ENCODE measurements around the gene DHRS7C.

The DHRS7C gene

DNA sequence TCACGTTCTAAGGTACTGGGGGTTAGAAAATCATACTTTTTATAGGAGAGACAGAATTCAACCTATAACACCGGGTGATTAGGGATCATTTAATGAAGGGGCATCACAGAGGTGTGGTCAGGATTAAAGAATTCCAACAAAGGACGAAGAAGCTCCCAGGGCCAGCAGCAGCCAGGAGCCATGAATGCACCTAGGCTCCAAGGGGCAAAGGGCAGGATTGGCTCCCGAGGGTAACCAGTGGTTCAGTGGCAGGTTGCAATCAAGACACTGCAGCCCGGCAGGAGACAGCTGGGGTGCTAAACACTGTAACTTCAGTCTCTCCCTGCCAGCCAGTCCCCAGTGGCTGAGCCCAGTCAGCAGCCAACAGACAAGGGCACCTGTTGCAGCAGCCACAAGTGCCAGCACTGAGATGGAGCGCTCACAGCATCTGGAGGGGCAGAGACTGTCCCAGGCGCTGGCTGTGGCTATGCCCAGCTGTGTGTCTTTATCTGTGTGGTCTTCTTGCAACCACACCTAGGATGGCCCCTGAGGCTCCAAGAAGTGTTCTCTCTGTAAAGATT lies 23.9 kb downstream of the DHRS7C start:
- DNase-seq (ENCODE audit: insufficient read length, low spot score) (no peak), FAIRE-seq (no peak)

DNA sequence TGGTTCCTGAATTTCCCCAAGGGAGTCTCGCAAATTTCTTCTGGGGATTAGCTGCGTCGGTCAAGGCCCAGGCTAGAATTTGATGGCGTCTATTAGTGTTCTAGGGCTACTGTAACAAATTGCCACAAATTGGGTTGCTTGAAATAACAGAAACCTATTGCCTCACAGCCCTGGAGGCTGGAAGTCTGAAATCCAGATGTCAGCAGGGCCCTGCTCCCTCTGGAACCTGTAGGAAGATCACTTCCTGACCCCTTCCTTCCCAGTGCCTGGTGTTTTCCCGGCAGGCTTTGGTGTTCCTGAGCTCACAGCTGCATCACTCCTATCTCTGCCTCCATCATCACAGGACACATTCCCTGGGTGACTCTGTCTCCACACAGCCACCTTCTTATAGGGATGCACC lies 24.4 kb downstream of the DHRS7C start:
- no peak for FAIRE-seq

DNA sequence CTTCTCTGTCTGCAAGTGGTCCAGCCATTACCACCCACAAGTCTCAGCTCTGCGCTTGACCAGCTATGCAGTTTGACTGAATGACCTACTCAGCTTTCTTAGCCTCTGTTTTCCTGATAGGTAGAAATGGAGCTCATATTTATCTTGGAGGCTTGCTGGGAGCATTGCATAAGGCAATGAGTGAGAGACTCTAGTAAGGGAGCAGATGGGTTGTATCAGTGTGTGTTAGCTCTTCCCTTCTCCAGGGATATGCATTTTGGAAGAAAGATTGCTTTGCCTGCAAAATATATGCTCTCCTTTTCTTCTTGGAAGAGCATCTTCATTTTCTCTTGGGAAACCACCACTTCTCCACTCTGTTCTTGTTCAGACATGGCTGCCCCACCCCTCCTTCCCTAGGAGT lies 26.1 kb downstream of the DHRS7C start:
- FAIRE-seq: no peak
- no peak for DNase-seq (ENCODE audit: insufficient read length, low spot score)

More for the DNA sequence above, 24.4 kb downstream of the DHRS7C start:
- no peak for DNase-seq (ENCODE audit: insufficient read length, low spot score)

DNA sequence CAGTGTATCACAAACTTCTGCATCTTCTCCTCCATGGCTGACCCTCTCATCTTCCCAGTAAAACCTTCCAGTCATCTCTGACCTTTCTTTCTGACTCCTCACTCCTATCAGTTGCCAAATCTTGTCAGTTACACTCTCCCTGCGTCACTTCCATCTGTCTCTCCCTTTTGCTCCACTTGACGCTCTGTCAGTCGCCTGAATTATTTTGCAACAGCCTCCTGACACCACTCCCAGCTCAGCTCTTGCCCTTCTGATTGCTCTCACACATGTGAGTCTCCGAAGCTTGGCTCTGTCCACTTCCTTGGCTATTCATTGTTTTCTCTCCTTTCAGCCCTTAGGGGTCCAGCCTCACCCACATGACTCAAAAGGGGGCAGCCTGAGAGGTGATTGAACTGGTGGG lies 27.7 kb downstream of the DHRS7C start:
- no peak for DNase-seq (ENCODE audit: insufficient read length, low spot score)
- FAIRE-seq: no peak

DNA sequence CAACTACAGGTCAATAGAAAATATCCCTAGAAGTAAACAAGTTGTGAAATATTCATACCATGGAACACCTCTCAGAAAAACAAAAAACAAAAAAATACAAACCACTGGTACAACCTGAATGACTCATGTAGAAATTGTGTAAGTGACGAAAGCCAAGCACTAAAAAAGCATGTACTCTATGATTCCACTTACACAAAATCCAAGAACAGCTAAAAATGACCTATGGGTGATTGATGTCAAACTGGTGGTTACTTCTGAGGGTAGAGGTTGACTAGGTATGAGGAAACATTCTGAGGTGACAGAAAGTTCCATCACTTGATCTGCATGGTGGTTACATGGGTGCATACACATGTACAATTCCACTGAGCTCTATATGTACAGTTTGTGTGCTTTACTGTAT lies 31.1 kb downstream of the DHRS7C start:
- DNase-seq (ENCODE audit: insufficient read length, low spot score): no peak
- no peak for FAIRE-seq

DNA sequence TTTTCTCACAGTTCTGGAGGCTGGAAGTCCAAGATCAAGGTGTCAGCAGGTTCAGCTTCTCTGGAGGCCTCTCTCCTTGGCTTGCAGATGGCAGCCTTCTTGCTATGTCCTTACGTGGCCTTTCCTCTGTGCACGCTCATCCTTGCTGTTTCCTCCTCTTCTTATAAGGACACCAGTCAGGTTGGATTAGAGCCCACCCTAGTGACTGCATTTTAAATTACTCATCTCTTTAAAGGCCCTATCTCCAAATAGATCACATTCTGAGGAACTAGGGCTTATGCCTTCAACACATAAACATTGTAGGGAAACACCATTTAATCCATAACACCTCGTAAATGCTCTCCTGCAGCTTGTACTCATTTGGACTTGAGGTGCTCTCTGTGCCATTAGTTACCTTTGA lies 36.3 kb downstream of the DHRS7C start:
- FAIRE-seq (no peak), DNase-seq (ENCODE audit: insufficient read length, low spot score) (no peak)

DNA sequence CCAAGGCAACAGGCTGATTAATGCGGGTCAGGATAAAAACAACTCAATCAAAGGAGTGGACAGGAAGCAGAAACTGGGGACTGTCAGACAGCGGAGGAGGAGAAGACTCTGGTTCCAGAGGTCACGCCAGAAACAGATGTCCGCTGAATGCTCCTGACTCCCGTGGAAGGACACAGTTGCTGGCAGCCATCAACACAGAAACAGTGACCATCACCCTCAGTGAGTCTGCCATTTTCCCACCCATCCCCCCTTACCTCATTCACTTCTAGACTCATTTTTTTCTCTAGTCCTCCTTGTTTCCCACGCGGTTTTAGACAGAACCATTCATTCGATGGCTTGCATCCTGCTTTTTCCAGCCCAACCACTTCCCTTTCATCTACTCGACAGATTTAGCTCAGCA lies 40.9 kb downstream of the DHRS7C start:
- DNase-seq (ENCODE audit: insufficient read length, low spot score) (no peak), FAIRE-seq (no peak)

DNA sequence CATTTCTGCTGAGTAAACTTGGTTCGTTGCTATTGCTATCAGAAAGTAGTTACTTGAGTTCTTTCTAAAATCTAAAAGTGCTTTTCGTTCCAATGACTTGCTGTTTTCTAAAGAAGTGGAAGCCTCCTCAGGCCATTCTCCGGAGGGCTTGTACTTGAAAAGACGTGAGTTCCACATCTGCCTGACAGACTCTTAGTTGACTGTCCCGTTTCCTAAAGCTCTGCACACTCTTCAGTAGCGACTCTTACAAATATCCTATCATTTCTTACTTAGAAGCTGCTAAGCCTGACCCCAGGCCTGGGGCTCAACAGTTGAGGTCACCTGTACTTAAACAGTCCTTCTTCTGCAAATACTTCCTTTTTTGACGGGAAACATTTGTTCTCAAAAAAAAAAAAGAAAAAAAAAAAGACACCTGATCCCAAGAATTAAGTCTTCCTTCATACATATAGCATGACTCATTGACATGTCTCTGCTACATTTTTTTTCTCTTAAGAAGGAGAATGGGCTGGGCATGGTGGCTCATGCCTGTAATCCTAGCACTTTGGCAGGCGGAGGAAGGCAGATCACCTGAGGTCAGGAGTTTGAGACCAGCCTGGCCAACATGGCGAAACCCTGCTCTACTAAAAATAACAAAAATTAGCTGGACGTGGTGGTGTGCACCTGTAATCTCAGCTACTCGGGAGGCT lies 61.5 kb downstream of the DHRS7C start:
- no peak for FAIRE-seq
- DNase-seq (ENCODE audit: insufficient read length, low spot score): no peak

DNA sequence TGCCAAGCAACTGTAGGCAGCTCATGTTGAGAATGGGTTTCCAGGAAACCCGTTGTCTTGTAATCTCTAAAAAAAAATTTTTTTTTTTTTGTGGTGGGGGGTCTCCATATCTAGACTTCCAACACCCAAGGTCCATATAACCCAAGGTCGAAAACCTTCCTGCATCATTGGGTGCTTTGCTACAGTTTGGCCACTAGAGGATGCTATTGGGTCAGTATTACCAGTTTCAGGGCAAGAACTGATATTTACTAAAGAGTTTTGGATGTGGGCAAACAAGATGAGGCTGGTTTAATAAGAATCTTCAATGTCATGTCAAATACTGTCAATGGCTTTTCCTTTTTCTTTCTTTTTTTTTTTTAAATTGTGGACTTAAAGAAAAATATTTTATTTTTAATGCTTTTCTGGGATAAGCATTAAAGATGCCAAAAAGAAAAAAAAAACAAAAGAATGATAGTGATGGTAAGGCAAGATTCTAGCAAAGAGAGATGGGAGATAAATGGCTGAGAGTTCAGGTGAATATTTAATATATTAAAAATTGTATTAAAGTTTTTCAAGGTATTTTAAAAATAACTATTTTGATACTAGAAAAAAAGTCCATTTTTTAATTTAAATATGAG lies 62.2 kb downstream of the DHRS7C start:
- DNase-seq (ENCODE audit: insufficient read length, low spot score) (peak; percentile 55), FAIRE-seq (peak; percentile 45)

DNA sequence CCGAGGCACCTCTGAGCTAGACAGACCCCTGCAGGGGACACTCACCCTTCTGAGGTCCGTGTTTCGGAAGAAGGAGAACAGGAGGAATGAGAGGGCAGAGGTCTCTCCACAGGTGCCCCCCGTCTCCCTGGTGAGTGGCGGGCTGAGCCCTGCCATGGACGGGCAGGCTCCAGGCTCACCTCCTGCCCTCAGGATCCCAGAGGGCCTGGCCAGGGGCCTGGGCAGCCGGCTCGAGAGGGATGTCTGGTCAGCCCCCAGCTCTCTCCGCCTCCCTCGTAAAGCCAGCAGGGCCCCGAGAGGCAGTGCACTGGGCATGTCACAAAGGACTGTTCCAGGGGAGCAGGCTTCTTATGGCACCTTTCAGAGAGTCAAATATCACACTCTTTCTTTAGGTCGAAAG lies 62.8 kb downstream of the DHRS7C start:
- FAIRE-seq: no peak

DNA sequence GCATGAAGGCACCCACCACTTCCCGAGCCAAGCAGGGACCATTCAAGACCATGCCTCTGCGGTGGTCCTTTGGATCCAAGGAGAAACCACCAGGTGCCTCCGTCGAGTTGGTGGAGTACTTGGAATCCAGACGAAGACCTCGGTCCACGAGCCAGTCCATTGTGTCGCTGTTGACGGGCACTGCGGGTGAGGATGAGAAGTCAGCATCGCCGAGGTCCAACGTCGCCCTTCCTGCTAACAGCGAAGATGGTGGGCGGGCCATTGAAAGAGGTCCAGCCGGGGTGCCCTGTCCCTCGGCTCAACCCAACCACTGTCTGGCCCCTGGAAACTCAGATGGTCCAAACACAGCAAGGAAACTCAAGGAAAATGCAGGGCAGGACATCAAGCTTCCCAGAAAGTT lies 63.4 kb downstream of the DHRS7C start:
- FAIRE-seq (no peak), DNase-seq (ENCODE audit: insufficient read length, low spot score) (no peak)

More for the DNA sequence above, 62.8 kb downstream of the DHRS7C start:
- no peak for DNase-seq (ENCODE audit: insufficient read length, low spot score)

DNA sequence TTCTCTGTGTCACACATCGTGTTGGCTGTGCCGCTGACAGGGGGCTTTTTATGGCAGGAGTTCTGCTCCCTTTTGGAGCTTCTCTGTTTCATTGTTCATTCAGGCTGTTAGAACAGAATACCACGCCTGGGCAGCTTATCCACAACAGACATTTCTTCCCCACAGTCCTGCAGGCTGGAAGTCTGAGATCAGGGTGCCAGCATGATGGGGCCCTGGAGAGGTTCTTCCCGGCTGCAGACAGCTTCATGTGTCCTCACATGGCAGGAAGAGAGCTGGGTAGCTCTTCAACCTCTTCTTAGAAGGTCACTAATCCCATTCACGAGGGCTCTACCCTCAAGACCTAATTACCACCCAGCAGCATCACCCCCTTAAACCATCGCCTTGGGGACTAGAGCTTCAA lies 65.1 kb downstream of the DHRS7C start:
- no peak for FAIRE-seq

DNA sequence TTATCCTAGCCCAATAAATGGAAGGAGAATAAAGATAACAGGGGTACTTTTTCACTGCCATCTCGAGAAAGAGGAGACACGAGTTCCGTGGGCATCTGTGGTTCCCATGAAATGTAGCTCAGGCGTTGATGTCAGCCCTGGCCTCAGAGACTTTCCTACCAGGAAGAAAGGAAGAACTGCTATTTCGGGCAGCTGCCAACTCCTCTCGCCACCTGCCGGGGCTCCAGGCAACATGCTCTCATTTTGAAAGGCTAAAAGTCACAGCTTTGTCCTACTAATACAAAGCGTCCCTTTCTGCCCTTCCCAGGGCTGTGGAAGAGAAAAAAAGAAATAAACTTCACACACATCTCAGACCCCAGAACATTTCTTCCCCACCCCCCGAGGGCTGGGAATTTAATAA lies 65.8 kb downstream of the DHRS7C start:
- FAIRE-seq (no peak), DNase-seq (ENCODE audit: insufficient read length, low spot score) (no peak)

More for the DNA sequence above, 65.1 kb downstream of the DHRS7C start:
- DNase-seq (ENCODE audit: insufficient read length, low spot score): no peak
